ENCODE measurements around the gene MPEG1.

MPEG1 gene

GRCh38 chr11:59198726-59199125 lies 14.0 kb downstream of the MPEG1 start:
- no peak for TF ChIP-seq CTCF (IDR thresholded peaks at IDR 0.05; ENCODE audit: low read length, missing control alignments)
- H3K4me3 ChIP-seq (replicated peaks; ENCODE audit: low read depth, low read length): no peak overlapping the region
- DNase-seq (ENCODE audit: low read depth): no peak

GRCh38 chr11:59197991-59198390 lies 14.7 kb downstream of the MPEG1 start:
- peak; percentile 78 for DNase-seq (ENCODE audit: low read depth)
- no peak for TF ChIP-seq CTCF (IDR thresholded peaks at IDR 0.05; ENCODE audit: low read length, missing control alignments)
- no peak overlapping the region for H3K4me3 ChIP-seq (replicated peaks; ENCODE audit: low read depth, low read length)

- H3K4me3 ChIP-seq (replicated peaks; ENCODE audit: low read depth, low read length): no peak overlapping the region
- TF ChIP-seq CTCF (IDR thresholded peaks at IDR 0.05; ENCODE audit: low read length, missing control alignments): no peak
- no peak for DNase-seq (ENCODE audit: low read depth)
Measured at GRCh38 chr11:59196777-59197176, 15.9 kb downstream of the MPEG1 start.

- DNase-seq (ENCODE audit: low read depth): no peak
- H3K4me3 ChIP-seq (replicated peaks; ENCODE audit: low read depth, low read length): no peak overlapping the region
- TF ChIP-seq CTCF (IDR thresholded peaks at IDR 0.05; ENCODE audit: low read length, missing control alignments): no peak
Measured at GRCh38 chr11:59195586-59195985, 17.1 kb downstream of the MPEG1 start.

GRCh38 chr11:59193587-59194130 lies 19.1 kb downstream of the MPEG1 start:
- TF ChIP-seq CTCF (IDR thresholded peaks at IDR 0.05; ENCODE audit: low read length, missing control alignments): no peak
- H3K4me3 ChIP-seq (replicated peaks; ENCODE audit: low read depth, low read length): no peak overlapping the region
- DNase-seq (ENCODE audit: low read depth): no peak

GRCh38 chr11:59192446-59193020 lies 20.2 kb downstream of the MPEG1 start:
- no peak overlapping the region for H3K4me3 ChIP-seq (replicated peaks; ENCODE audit: low read depth, low read length)
- no peak for DNase-seq (ENCODE audit: low read depth)

More at GRCh38 chr11:59192446-59193020, 20.2 kb downstream of the MPEG1 start:
- TF ChIP-seq CTCF (IDR thresholded peaks at IDR 0.05; ENCODE audit: low read length, missing control alignments): no peak

Measured in fibroblast of pulmonary artery (primary cell).